ENCODE measurements around the gene PHAX.
"Not testable (repeated sequence)": the region's sequence is repeated elsewhere in the genome, so short reads cannot be mapped to it uniquely, and the experiment has no call there.

PHAX gene

DNA sequence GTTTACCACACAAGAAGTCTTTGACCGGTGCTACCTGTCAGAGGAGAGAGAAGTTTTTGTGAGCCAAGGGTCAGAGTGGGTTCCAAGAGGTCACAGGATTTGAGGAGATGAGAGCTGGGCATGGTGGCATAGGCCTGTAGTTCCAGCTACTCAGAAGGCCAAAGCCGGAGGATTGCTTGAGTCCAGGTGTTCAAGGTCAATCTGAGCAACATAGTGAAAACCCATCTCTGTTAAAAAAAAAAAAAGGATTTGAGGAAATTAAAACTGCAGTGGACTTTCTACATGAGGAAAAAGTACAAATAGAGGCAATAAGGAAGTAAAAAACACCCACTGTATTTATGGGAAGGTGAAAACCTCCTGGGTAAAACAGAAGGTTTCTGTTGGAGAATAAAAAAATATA lies 63.8 kb downstream of the PHAX start:
- TF ChIP-seq, protein P1, sequence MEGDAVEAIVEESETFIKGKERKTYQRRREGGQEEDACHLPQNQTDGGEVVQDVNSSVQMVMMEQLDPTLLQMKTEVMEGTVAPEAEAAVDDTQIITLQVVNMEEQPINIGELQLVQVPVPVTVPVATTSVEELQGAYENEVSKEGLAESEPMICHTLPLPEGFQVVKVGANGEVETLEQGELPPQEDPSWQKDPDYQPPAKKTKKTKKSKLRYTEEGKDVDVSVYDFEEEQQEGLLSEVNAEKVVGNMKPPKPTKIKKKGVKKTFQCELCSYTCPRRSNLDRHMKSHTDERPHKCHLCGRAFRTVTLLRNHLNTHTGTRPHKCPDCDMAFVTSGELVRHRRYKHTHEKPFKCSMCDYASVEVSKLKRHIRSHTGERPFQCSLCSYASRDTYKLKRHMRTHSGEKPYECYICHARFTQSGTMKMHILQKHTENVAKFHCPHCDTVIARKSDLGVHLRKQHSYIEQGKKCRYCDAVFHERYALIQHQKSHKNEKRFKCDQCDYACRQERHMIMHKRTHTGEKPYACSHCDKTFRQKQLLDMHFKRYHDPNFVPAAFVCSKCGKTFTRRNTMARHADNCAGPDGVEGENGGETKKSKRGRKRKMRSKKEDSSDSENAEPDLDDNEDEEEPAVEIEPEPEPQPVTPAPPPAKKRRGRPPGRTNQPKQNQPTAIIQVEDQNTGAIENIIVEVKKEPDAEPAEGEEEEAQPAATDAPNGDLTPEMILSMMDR (conservative IDR thresholded peaks at IDR 0.05) = no peak

DNA sequence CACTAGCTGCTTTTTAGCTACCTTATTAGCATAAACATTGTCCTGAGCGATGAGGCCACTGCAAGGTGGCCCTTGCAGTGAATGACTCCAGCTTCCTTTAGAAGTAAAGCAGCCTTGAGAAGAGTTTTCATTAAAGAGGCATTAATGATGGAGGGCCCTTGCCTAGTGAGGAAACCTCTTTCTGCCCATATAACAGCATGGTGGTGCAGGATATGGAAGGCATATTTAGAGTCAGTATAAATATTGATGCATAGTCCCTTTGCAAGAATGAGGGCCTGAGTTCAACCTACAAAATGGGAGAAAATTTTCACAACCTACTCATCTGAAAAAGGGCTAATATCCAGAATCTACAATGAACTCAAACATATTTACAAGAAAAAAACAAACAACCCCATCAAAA lies 69.4 kb downstream of the PHAX start:
- H3K27ac ChIP-seq = not testable (repeated sequence)

More for the DNA sequence above, 63.8 kb downstream of the PHAX start:
- H3K27ac ChIP-seq = no peak overlapping the region

DNA sequence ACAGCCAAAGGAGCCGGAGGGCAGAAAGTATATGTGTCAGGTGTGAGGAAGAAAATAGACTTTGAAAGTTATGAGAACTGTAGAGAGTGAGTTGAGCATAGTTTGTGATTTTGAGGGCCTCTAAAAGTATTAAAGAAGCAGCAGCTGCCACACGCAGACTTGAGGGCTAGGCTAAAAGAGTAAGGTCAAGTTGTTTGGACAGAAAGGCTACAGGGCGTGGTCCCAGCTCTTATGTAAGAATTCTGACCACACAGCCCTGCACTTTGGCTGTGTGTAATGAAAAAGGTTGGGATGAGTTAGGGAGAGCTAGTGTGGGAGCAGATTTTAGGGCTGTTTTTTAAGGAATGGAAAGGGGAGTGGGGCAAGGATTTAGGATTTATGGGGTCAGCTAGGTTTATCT lies 70.9 kb downstream of the PHAX start:
- not testable (repeated sequence) for H3K27ac ChIP-seq

DNA sequence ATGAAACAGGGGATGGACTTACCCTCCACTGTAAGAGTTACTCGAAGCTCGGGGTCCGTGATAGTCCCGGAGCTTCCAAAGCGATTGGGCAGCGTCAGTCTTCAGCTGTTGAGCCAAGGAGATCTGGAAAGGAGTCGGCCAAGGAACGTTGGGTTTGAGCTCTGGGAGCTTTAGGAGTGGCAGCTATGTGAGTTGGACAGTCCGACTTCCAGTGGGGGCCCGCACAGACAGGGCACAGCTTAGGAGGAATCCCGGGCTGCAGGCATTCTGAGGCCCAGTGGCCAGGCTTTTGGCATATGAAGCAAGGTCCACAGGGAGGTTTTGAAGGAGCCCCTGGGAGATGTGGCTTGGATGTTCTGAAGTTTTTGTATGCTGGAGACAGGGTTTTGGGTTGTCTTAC lies 72.7 kb downstream of the PHAX start:
- no peak overlapping the region for H3K27ac ChIP-seq
- TF ChIP-seq, protein P1 (conservative IDR thresholded peaks at IDR 0.05) = no peak

DNA sequence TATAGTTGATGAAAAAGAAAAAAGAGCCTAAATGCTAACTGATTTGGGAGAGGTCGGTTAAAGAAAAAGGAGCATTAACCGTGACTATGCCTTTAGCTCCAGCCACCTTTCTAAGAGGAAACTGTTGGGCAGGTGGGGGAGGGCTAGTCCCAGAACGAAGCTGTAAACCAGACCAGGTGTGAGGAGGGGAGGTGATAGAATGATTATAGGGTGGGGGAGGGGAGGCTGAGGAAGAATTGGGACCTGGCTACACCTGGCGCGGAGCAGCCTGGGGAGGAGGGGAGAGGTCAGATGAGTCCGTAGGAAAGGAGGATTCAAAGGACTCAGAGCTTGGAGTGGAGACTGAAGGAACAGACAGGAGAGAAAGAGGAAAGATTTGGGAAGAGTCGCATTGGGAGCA lies 73.4 kb downstream of the PHAX start:
- H3K27ac ChIP-seq = no peak overlapping the region
- TF ChIP-seq, protein P1 (conservative IDR thresholded peaks at IDR 0.05) = no peak

DNA sequence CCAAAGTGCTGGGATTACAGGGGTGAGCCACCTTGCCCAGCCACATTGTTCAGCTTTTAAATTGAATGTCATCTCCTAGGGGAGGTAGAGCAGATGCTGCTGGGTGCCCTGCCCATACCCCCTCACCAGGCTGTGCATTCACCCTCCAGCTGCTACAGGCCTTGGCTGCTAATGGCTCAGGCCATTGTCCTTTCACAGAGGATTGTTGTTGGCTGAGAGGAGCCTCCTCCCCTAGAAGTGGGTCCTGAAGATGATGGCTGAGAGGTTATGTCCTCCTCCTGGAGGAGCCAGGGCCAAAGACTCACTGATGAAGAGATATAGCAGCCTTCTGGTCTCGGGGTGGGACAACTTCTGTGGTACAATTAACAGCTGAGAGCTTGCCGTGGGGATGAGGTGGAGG lies 74.6 kb downstream of the PHAX start:
- no peak overlapping the region for H3K27ac ChIP-seq
- TF ChIP-seq, protein P1 (conservative IDR thresholded peaks at IDR 0.05) = no peak

DNA sequence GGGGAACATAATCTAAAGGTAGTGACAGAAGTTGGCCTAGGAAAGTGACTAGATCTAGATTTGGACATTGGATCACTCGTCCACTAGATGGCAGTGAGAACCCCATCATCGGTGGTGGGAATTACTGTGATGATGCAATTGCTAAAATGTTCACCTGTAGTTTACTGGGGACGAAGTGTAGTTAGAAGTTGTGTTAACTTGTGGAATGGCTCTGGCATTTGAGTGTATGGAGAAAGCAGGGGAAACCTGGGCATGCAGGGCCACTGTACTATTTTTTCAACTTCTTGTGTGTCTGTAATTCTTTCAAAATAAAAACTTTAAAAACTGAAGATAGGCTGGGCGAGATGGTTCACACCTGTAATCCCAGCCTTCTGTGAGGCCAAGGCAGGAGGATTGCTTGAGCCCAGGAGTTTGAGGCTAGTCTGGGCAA lies 75.5 kb downstream of the PHAX start:
- no peak overlapping the region for H3K27ac ChIP-seq
- TF ChIP-seq, protein P1 (conservative IDR thresholded peaks at IDR 0.05) = peak; percentile 92
